ENCODE measurements around the gene TMEM181.
A peak's percentile ranks its signal among the peaks of the same experiment; 100 is the strongest.
"Not testable (repeated sequence)": the region's sequence is repeated elsewhere in the genome, so short reads cannot be mapped to it uniquely, and the experiment has no call there.

The TMEM181 gene

DNA sequence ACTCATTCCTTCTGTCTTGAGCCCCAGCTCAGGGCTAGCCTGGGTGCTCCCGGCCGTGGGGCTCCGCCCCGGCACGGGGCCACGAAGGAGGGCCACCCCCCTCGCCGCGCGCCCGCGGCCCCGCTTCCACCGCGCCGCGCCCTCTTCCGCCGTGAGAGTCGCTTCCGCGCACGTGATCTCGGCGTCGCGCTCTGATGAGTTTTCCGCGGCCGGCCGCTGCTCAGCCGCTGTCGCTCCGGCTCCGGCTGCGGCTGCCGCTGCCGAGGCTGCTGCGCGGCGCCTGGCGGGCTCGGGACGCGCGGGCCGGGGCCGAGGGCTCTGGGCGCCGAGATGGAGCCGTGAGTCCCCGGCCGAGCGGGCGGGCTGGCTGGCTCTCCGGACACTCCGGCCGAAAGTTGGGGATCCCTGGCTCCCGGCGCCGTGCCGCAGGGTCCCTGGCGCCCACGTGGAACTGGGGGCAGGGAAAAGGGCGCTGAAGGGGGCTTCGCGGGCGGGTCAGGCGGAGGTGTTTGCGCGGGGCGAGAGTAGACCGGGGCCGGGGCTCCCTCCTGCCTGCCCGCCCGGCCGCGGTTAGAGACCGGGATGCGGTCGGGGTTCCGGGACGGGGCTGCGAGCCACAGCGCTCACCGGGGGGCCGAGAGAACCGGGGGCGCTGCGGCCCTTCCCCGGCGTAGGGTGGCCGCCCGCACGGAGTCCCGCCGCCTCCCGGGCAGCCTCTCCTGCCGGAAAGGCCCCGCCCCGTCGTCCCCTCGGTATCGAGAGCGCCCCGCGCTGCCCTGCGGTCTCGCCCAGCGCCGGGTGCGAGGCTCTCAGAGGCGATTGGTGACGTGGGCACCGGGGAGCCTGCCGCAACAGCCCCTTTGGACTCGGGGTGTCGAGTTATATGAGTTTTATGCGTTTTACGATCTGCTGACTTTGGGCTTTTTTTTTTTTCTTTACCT, at the start of gene TMEM181:
Gene TMEM181, plus strand, starts transcription at position 197 of the 941 bp plus-strand sequence. Its CDS starts 134 bp downstream, at position 331.
- no peaks in the 10 kb centered on the region for H3K9me3 Mint-ChIP-seq
- H3K4me1 Mint-ChIP-seq (ENCODE audit: low read depth), result peaks cover 43% of the 10 kb centered on the region
- peaks cover 13% of the 10 kb centered on the region for H3K36me3 Mint-ChIP-seq (ENCODE audit: low read depth)
- intact Hi-C loops (cut with micrococcal nuclease), result loop anchor here (2.0 kb wide), 1 partner anchor 23 kb away; no protein-coding TSS in a partner anchor
- H3K4me3 Mint-ChIP-seq, result peak within 1 kb of the TSS; percentile 87
- H3K27me3 Mint-ChIP-seq, result peaks cover 4% of the 10 kb centered on the region
- H3K27ac Mint-ChIP-seq, result peak within 1 kb of the TSS; percentile 91

- H3K4me1 Mint-ChIP-seq (ENCODE audit: low read depth), result no peaks in the 10 kb centered on the region
- no peak overlapping the region for H3K4me3 Mint-ChIP-seq
- H3K9me3 Mint-ChIP-seq, result no peaks in the 10 kb centered on the region
- H3K27ac Mint-ChIP-seq, result no peak overlapping the region
- H3K36me3 Mint-ChIP-seq (ENCODE audit: low read depth), result peaks cover 5% of the 10 kb centered on the region
- intact Hi-C loops (cut with micrococcal nuclease), result no loop called here
- peaks cover 30% of the 10 kb centered on the region for H3K27me3 Mint-ChIP-seq
These were observed 47.1 kb upstream of the TMEM181 start for GRCh38 chr6:158512809-158513208.

- Mint-ChIP-seq H3K4me1 (ENCODE audit: low read depth) (peaks cover 6% of the 10 kb centered on the region), H3K27ac (no peak overlapping the region), H3K36me3 (ENCODE audit: low read depth) (no peaks in the 10 kb centered on the region), H3K27me3 (peaks cover 37% of the 10 kb centered on the region), H3K9me3 (no peaks in the 10 kb centered on the region), H3K4me3 (no peak overlapping the region)
- intact Hi-C loops (cut with micrococcal nuclease), result no loop called here
These were observed 45.7 kb upstream of the TMEM181 start for GRCh38 chr6:158514176-158514575.

DNA sequence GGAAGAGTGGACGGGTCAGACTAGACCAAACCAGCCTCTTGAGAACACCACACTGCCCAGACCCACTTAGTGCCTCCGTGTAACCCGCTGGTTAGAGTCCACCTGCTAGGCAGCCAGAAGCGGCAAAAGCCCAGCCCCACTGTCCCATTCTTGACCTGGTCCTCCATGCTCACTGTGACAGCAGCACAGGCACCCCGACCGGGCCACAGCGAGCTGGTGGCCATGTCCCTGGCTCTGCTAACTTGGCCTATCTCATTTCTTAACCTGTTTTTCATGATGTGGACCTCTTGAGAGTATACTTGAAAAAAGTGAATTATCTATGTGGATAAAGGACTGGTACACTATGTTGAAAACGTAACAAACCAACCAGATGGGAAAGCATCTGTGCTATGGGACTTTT, 44.9 kb upstream of the TMEM181 start:
- Mint-ChIP-seq H3K36me3 (ENCODE audit: low read depth) (no peaks in the 10 kb centered on the region), H3K4me3 (no peak overlapping the region), H3K27me3 (peaks cover 45% of the 10 kb centered on the region), H3K4me1 (ENCODE audit: low read depth) (peaks cover 11% of the 10 kb centered on the region), H3K9me3 (no peaks in the 10 kb centered on the region), H3K27ac (no peak overlapping the region)
- intact Hi-C loops (cut with micrococcal nuclease), result no loop called here

- H3K4me3 Mint-ChIP-seq, result no peak overlapping the region
- intact Hi-C loops (cut with micrococcal nuclease), result no loop called here
- H3K27ac Mint-ChIP-seq, result no peak overlapping the region
- H3K4me1 Mint-ChIP-seq (ENCODE audit: low read depth), result peaks cover 11% of the 10 kb centered on the region
- H3K36me3 Mint-ChIP-seq (ENCODE audit: low read depth), result no peaks in the 10 kb centered on the region
- no peaks in the 10 kb centered on the region for H3K9me3 Mint-ChIP-seq
- H3K27me3 Mint-ChIP-seq, result peaks cover 46% of the 10 kb centered on the region
These were observed 43.8 kb upstream of the TMEM181 start for GRCh38 chr6:158516098-158516497.

DNA sequence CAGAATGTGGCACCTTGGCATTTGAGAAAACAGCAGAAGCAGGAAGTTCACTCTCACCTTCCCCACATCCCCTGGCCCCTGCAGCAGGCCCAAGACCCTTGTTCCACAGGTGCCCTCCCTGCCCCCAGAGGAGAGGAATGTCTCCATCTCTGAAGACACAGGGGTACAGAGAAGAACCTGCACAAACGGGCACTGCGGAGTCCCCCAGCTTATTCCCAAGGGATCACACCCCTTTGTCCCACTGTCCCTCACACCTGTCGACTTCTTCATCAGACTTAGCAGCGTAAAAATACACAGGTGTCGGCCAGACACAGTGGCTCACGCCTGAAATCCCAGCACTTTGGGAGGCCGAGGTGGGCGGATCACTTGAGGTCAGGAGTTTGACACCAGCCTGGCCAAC, 42.9 kb upstream of the TMEM181 start:
- Mint-ChIP-seq H3K4me3 (no peak overlapping the region), H3K36me3 (ENCODE audit: low read depth) (no peaks in the 10 kb centered on the region), H3K27ac (no peak overlapping the region), H3K9me3 (no peaks in the 10 kb centered on the region), H3K27me3 (peaks cover 46% of the 10 kb centered on the region), H3K4me1 (ENCODE audit: low read depth) (peaks cover 11% of the 10 kb centered on the region)
- intact Hi-C loops (cut with micrococcal nuclease), result no loop called here

DNA sequence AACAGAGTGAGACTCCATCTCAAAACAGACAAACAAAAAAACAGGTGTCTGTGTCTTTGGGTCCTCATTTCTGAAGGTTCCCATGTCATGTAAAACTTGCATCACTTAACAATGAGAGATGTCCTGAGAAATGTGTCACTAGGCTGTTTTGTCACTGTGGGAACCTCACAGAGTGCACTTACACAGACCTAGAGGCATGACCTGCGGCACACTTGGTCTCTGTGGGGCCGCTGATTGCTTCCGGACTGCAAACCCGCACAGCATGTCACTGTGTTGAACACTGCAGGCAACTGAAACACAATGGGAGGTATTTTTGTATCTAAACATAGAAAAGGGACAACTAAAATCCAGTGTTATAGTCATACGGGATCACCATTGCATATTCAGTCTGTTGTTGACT, 42.3 kb upstream of the TMEM181 start:
- H3K4me1 Mint-ChIP-seq (ENCODE audit: low read depth), result peaks cover 11% of the 10 kb centered on the region
- H3K4me3 Mint-ChIP-seq, result no peak overlapping the region
- no peaks in the 10 kb centered on the region for H3K9me3 Mint-ChIP-seq
- H3K27me3 Mint-ChIP-seq, result peaks cover 46% of the 10 kb centered on the region
- no peaks in the 10 kb centered on the region for H3K36me3 Mint-ChIP-seq (ENCODE audit: low read depth)
- H3K27ac Mint-ChIP-seq, result no peak overlapping the region
- intact Hi-C loops (cut with micrococcal nuclease), result no loop called here

GRCh38 chr6:158518191-158519127, 41.4 kb upstream of the TMEM181 start:
- no peaks in the 10 kb centered on the region for H3K9me3 Mint-ChIP-seq
- H3K27ac Mint-ChIP-seq, result no peak overlapping the region
- intact Hi-C loops (cut with micrococcal nuclease), result loop anchor here (1.0 kb wide), 1 partner anchor 297 kb away; no protein-coding TSS in a partner anchor
- no peaks in the 10 kb centered on the region for H3K36me3 Mint-ChIP-seq (ENCODE audit: low read depth)
- H3K4me1 Mint-ChIP-seq (ENCODE audit: low read depth), result peaks cover 11% of the 10 kb centered on the region
- peaks cover 46% of the 10 kb centered on the region for H3K27me3 Mint-ChIP-seq
- H3K4me3 Mint-ChIP-seq, result peak overlapping the region; percentile 51

DNA sequence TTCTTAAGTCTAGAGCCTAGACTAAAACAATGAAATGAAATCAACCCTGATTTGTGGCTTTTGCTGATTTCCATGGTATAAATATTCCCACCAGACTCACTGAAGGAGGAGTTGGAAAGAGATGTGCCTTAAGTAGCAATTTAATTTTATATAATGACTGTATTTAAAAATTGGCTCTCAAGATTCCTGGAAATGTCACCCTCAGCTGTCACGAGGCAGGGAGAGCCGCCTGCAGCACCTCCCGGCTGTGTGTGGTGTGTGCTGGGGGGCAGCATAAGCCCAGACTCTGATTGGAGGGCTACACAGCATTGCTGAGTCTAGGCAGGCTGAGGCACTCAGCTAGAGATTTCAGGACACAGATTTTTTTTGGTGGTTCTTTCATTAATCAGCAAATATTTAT, 40.6 kb upstream of the TMEM181 start:
- Mint-ChIP-seq H3K27me3 (peaks cover 50% of the 10 kb centered on the region), H3K9me3 (no peaks in the 10 kb centered on the region), H3K27ac (no peak overlapping the region), H3K36me3 (ENCODE audit: low read depth) (no peaks in the 10 kb centered on the region), H3K4me1 (ENCODE audit: low read depth) (peaks cover 11% of the 10 kb centered on the region), H3K4me3 (no peak overlapping the region)
- intact Hi-C loops (cut with micrococcal nuclease), result no loop called here

GRCh38 chr6:158519761-158520160, 40.1 kb upstream of the TMEM181 start:
- Mint-ChIP-seq H3K4me1 (ENCODE audit: low read depth) (peaks cover 11% of the 10 kb centered on the region), H3K9me3 (no peaks in the 10 kb centered on the region), H3K27me3 (peaks cover 50% of the 10 kb centered on the region), H3K36me3 (ENCODE audit: low read depth) (no peaks in the 10 kb centered on the region), H3K27ac (no peak overlapping the region), H3K4me3 (no peak overlapping the region)
- intact Hi-C loops (cut with micrococcal nuclease), result no loop called here

GRCh38 chr6:158520975-158521374, 38.9 kb upstream of the TMEM181 start:
- peaks cover 11% of the 10 kb centered on the region for H3K4me1 Mint-ChIP-seq (ENCODE audit: low read depth)
- H3K27ac Mint-ChIP-seq; H3K9me3 Mint-ChIP-seq; H3K4me3 Mint-ChIP-seq; intact Hi-C loops (cut with micrococcal nuclease); H3K36me3 Mint-ChIP-seq (ENCODE audit: low read depth): not testable (repeated sequence)
- peaks cover 46% of the 10 kb centered on the region for H3K27me3 Mint-ChIP-seq

- no peak overlapping the region for H3K4me3 Mint-ChIP-seq
- peaks cover 46% of the 10 kb centered on the region for H3K27me3 Mint-ChIP-seq
- H3K27ac Mint-ChIP-seq, result no peak overlapping the region
- no peaks in the 10 kb centered on the region for H3K36me3 Mint-ChIP-seq (ENCODE audit: low read depth)
- intact Hi-C loops (cut with micrococcal nuclease), result no loop called here
- peaks cover 11% of the 10 kb centered on the region for H3K4me1 Mint-ChIP-seq (ENCODE audit: low read depth)
- H3K9me3 Mint-ChIP-seq, result no peaks in the 10 kb centered on the region
These were observed 38.1 kb upstream of the TMEM181 start for GRCh38 chr6:158521759-158522158.

- Mint-ChIP-seq H3K4me3 (no peak overlapping the region), H3K27me3 (peaks cover 40% of the 10 kb centered on the region), H3K4me1 (ENCODE audit: low read depth) (peaks cover 11% of the 10 kb centered on the region), H3K9me3 (no peaks in the 10 kb centered on the region), H3K27ac (no peak overlapping the region), H3K36me3 (ENCODE audit: low read depth) (no peaks in the 10 kb centered on the region)
- intact Hi-C loops (cut with micrococcal nuclease), result no loop called here
These were observed 37.3 kb upstream of the TMEM181 start for GRCh38 chr6:158522616-158523015.

- peaks cover 5% of the 10 kb centered on the region for H3K4me1 Mint-ChIP-seq (ENCODE audit: low read depth)
- no peak overlapping the region for H3K27ac Mint-ChIP-seq
- H3K36me3 Mint-ChIP-seq (ENCODE audit: low read depth), result no peaks in the 10 kb centered on the region
- intact Hi-C loops (cut with micrococcal nuclease), result no loop called here
- no peaks in the 10 kb centered on the region for H3K9me3 Mint-ChIP-seq
- H3K27me3 Mint-ChIP-seq, result peaks cover 37% of the 10 kb centered on the region
- H3K4me3 Mint-ChIP-seq, result no peak overlapping the region
These were observed 35.6 kb upstream of the TMEM181 start for GRCh38 chr6:158524311-158524710.

All from dendritic cell treated with granulocyte-macrophage colony-stimulating factor and Interleukin-4, amounts not matched to agents 40 ng/mL and 50 ng/mL, for 4 days (primary cell).